Mesodermal cell (in vitro differentiated cells): ENCODE data around the gene SERPINI1.

Experiments used
- H3K27ac ChIP-seq: 2 replicates; pipeline ENCODE4 v1.7.0; 2013; ENCODE audit warnings: mild to moderate bottlenecking, low read depth, low read length, moderate library complexity; ENCODE audit not compliant: severe bottlenecking
- H3K36me3 ChIP-seq: 2 replicates; pipeline ENCODE4 v1.7.1; 2013; ENCODE audit warnings: mild to moderate bottlenecking, low read length, moderate library complexity; ENCODE audit not compliant: control insufficient read depth, insufficient read depth
- H3K4me1 ChIP-seq: one replicate; pipeline ENCODE4 v1.7.1; 2013; ENCODE audit warnings: mild to moderate bottlenecking, low read length; ENCODE audit not compliant: insufficient read depth, control insufficient read depth, poor library complexity, severe bottlenecking
- H3K4me3 ChIP-seq: 2 replicates; pipeline ENCODE4 v1.7.0; 2013; ENCODE audit warnings: low read length, control low read depth, mild to moderate bottlenecking; ENCODE audit not compliant: insufficient read depth, poor library complexity, severe bottlenecking; ENCODE audit errors: extremely low read depth
- H3K9me3 ChIP-seq: 2 replicates; pipeline ENCODE4 v1.7.1; 2013; ENCODE audit warnings: mild to moderate bottlenecking, low read length, moderate library complexity; ENCODE audit not compliant: control insufficient read depth
- WGBS, 2 experiments: methylation state at CpG; one replicate each; pipeline ENCODE4 v1.1.5; 2013; ENCODE audit warnings: missing lambda C conversion rate in 2 of 2; ENCODE audit not compliant: insufficient coverage in 2 of 2; 5-methylcytosine and 5-hydroxymethylcytosine counted together

Gene SERPINI1

DNA sequence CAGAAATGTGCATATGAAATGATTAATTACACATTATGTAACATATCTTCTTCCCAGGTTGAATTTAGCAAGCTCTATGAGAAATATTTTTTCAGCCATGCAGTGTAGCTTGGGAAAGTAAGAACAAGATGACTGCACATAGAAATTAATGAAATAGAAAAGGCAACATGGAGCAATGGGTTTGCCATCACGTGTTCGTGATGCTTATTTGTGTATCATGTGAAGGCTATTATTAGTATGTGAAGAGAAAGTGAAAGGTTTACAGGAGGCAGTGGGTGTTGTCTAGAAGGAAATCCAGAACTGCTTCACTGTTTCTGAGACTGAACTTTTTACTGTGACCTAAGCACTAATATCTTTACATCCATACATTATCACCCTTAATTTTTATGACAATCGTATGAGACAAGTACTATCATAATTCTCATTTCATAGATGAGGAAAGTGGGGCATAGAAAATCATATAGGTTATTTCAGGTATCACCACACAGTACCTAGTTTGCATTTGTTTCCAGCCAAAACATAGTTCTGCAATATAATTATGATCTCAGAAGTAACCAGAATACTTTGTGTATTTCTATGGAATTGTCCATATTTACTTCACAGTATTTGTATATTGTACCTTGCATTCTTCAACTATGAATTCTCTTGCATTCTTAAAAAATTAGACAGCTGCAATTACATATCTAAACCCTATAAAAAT, 14.9 kb downstream of the SERPINI1 start:
- no peaks in the 10 kb centered on the region for H3K36me3 ChIP-seq
- no peak overlapping the region for H3K27ac ChIP-seq
- H3K4me1 ChIP-seq = no peaks in the 10 kb centered on the region
- 83 to 96% methylated on average over 2 of the region's 3 CpGs for WGBS, 2 experiments
- H3K9me3 ChIP-seq = no peaks in the 10 kb centered on the region
- H3K4me3 ChIP-seq = no peak overlapping the region

GRCh38 chr3:167754049-167754448, 18.5 kb downstream of the SERPINI1 start:
- Histone ChIP-seq H3K9me3 (no peaks in the 10 kb centered on the region), H3K4me3 (no peak overlapping the region), H3K36me3 (no peaks in the 10 kb centered on the region), H3K4me1 (no peaks in the 10 kb centered on the region), H3K27ac (no peak overlapping the region)

DNA sequence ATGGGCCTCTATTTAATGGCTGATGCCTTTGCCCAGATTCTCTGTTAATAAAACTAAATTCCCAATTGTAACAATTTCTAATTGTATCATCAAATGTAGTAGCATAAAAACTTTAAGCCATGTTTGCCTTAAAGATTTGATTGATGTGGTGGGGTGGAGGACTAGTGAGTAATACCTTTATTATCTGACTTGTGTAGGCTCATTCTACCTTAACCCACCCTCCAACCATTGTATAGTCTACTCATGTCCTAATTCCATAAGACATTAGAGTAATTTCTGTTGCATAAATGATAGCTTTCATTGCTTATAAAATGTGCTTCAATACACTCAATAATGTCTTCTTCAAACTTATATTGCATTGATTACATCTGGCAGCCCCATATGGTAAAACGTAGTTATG, 25.8 kb downstream of the SERPINI1 start:
- Histone ChIP-seq H3K4me1 (no peaks in the 10 kb centered on the region), H3K9me3 (peaks cover 4% of the 10 kb centered on the region), H3K36me3 (no peaks in the 10 kb centered on the region), H3K27ac (no peak overlapping the region), H3K4me3 (no peak overlapping the region)
- WGBS, 2 experiments = 80% methylated on average over 1 of the region's 1 CpG; no CpG with 5 or more reads in 1 of the 2 experiments

DNA sequence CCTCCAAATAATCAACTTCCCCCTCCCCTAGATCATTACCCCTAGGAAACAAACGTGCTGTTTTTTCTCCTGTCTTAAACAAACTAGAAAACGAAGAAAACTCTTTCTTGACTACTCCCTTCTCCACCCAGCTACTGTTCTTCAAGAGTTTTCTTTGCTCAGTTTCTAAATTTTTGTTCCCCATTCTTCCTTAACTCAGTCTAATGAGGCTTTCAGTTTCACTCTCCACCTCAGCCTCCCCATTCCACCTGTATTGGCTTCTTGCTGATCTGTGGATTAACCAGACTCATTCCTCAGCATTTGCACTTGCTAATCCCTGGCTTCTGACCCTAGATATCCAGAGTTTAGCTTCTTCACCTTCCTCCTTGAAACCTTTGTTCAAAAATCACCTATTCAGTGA, 26.8 kb downstream of the SERPINI1 start:
- Histone ChIP-seq H3K27ac (no peak overlapping the region), H3K4me3 (no peak overlapping the region), H3K9me3 (peaks cover 4% of the 10 kb centered on the region), H3K4me1 (no peaks in the 10 kb centered on the region), H3K36me3 (no peaks in the 10 kb centered on the region)
- 65% methylated on average over 2 of the region's 2 CpGs for WGBS, 2 experiments

DNA sequence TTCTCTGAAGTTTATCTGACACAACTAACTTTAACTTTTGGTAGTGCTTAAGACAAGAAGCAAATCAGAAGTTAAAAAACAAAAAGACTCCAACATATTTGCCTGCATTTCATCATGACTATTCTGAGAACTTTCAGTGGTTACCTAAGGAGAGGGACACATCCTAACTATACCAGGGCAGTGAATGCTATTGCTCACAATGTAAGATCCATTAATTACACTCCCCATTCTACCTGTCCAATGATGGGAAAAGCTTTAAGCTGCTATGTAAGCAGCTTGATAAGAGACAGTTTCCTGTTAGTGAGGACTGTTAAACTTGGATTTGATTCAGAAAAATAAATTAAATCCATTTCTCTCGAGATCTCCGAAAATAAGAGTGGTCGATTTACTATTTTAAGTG, 37.5 kb downstream of the SERPINI1 start:
- no peak overlapping the region for H3K27ac ChIP-seq
- no peaks in the 10 kb centered on the region for H3K4me1 ChIP-seq
- no peaks in the 10 kb centered on the region for H3K36me3 ChIP-seq
- no CpG with 5 or more reads among the region's 3 CpGs for WGBS, 2 experiments
- H3K9me3 ChIP-seq = peaks cover 4% of the 10 kb centered on the region
- H3K4me3 ChIP-seq = no peak overlapping the region

DNA sequence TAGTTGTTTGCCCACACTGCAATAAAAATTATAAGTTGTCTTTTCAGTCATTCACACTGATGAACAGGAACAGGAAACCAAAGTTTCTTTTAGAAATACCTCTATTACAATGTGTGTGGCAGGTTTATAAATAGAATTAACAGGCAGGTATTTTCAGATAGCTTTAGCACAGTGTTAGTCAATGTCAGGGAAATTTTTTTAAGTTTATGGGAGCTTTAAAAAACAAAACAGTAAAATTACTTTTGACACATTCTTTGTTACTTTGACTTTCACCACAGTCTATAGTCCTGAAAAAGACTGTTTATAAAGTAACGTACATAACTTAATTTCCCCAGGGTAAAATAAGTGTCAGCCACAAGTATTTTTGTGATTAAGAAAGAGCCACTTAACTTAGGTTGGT, 38.1 kb downstream of the SERPINI1 start:
- H3K4me3 ChIP-seq = no peak overlapping the region
- H3K27ac ChIP-seq = no peak overlapping the region
- WGBS, 2 experiments = no CpG with 5 or more reads among the region's 1 CpG
- peaks cover 10% of the 10 kb centered on the region for H3K9me3 ChIP-seq
- H3K36me3 ChIP-seq = no peaks in the 10 kb centered on the region
- no peaks in the 10 kb centered on the region for H3K4me1 ChIP-seq

DNA sequence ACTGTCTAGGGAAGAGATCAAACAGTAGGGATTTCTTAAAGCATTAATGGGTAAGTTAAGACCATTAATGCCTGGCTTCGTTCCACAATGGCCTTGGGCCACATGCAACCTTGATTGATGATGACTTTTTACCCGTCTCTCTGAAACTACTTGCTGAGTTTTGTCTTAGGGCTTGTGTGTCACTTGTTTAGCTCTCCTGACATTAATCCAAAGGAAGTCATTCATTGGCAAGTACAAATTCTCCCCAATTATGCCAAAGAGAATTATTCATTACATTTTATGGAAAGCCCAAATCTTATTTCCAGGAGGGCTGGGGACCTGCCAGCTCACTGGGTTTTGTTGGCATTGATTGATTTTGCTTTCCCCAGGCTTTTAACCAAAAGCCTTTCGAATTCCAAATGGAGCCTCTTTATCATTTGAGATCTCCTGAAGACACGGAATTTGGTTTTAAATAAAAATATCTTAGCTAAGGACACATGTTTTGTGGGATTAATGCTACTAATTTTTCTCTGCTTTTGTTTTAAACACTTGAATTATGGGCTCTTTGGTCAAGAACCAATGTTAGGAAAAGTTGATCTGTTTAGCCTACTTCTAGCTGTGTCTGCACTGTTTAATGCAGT, 40.7 kb downstream of the SERPINI1 start:
- Histone ChIP-seq H3K4me1 (no peaks in the 10 kb centered on the region), H3K4me3 (no peak overlapping the region), H3K36me3 (no peaks in the 10 kb centered on the region), H3K9me3 (peaks cover 12% of the 10 kb centered on the region), H3K27ac (no peak overlapping the region)
- WGBS, 2 experiments = 86% methylated on average over 2 of the region's 4 CpGs; no CpG with 5 or more reads in 1 of the 2 experiments

DNA sequence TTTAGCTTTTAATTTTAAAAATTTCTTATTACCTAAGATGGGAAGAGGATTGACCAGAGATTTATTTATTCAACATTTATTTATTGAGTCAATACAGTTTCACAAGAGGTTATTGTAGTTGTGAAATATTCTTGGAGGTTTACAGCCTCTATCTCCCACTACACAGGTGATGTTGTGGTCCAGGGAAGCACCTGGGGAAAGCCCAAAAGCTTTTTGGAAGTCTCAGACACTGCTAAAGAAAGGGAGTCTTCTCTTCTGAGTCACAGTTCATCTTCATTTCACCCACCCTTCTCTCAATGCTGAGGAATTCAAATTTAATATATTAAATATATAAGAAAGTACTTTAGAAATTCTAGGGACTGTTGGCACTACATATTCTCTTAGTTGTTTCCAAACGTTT, 41.8 kb downstream of the SERPINI1 start:
- Histone ChIP-seq H3K9me3 (peaks cover 12% of the 10 kb centered on the region), H3K4me3 (no peak overlapping the region), H3K4me1 (no peaks in the 10 kb centered on the region), H3K36me3 (no peaks in the 10 kb centered on the region), H3K27ac (no peak overlapping the region)
- WGBS, 2 experiments = 71 to 80% methylated on average over 1 of the region's 1 CpG

DNA sequence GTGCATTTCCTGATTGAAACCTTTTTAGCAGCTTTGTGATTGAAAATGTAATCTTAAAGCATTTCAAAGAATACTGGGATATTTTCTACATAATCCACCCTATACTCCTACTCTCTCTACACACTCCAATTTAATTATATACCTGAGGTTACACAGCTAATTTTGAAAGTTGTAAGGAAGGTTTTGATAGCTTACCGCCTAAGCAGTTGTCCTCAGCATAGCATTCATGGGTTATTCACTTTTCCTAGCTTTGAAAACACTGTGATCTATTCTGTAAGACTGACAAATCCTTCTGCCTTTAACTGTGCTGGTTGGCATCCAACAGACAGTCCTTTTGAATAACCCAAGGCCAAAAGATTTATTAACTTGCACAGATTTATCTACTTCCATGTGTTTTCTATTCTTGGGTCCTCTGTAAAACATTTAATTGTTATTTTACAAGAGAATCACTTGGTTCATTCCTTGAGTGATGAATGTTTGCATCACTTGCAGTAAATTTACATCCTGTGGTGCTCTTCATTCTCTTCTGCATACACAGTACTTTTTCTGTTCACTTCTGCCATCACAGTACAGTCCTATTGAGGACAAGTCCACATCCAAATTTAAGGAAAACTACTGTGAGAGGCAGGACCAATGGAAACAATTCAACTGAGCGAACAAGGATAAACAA, 44.8 kb downstream of the SERPINI1 start:
- H3K4me3 ChIP-seq = no peak overlapping the region
- peaks cover 12% of the 10 kb centered on the region for H3K9me3 ChIP-seq
- H3K27ac ChIP-seq = no peak overlapping the region
- no peaks in the 10 kb centered on the region for H3K36me3 ChIP-seq
- WGBS, 2 experiments = 80% methylated on average over 1 to 2 of the region's 2 CpGs
- no peaks in the 10 kb centered on the region for H3K4me1 ChIP-seq

DNA sequence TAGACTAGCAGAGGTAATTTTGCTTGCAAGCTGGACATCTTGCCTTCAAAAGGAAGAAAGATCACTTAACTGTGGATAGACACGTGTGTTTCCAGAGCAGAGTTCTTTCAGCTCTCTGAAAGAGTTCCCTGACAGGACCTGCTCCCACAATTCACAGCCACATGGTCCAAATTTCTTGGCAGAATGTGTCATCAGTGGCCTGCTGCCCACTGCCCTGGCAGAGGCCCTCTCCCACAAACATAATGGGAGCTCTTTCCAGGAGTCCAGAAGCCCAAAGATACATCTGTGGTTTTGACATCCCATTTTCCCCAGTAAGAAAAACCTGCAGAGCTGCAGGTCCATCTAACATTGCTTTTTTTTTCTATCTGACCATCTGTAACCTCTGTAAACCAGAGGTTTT, 48.3 kb downstream of the SERPINI1 start:
- no peak overlapping the region for H3K27ac ChIP-seq
- no peaks in the 10 kb centered on the region for H3K4me1 ChIP-seq
- no peaks in the 10 kb centered on the region for H3K36me3 ChIP-seq
- 91 to 92% methylated on average over 1 of the region's 1 CpG for WGBS, 2 experiments
- H3K4me3 ChIP-seq = no peak overlapping the region
- peaks cover under 1% of the 10 kb centered on the region for H3K9me3 ChIP-seq

- H3K36me3 ChIP-seq = no peaks in the 10 kb centered on the region
These were observed 50.3 kb downstream of the SERPINI1 start for GRCh38 chr3:167785790-167786189.

More at GRCh38 chr3:167785790-167786189, 50.3 kb downstream of the SERPINI1 start:
- H3K9me3 ChIP-seq = no peaks in the 10 kb centered on the region
- no peak overlapping the region for H3K27ac ChIP-seq
- H3K4me3 ChIP-seq = no peak overlapping the region
- WGBS, 2 experiments = no CpG with 5 or more reads among the region's 3 CpGs
- no peaks in the 10 kb centered on the region for H3K4me1 ChIP-seq
